Activated naive CD4-positive, alpha-beta T cell treated with anti-CD3 and anti-CD28 coated beads for 36 hours (primary cell): Measurements from ENCODE around the gene ARID1A. TPM values are rescaled to one million over a fixed set of nuclear protein-coding genes. Genes with fewer than 3 reads are reported as not detected.
A peak's percentile ranks its signal among the peaks of the same experiment; 100 is the strongest.

Experiments
- CTCF ChIA-PET: fragments of 350-600 bp; sonication (Branson Sonifier 250); formaldehyde crosslinking; loops from one replicate; lab custom pipeline; 2021; ENCODE audit warnings: antibody characterized with exemption; lab: Charles Lee
- DNase-seq: peaks from one replicate; pipeline ENCODE4 v3.0.0-alpha.2; 2020
- H3K27ac Mint-ChIP-seq: one replicate; pipeline ENCODE4 v1.8.0; 2021; ENCODE audit warnings: mild to moderate bottlenecking, mixed read lengths
- H3K27me3 Mint-ChIP-seq: one replicate; pipeline ENCODE4 v1.8.0; 2021; ENCODE audit warnings: low read depth, mixed read lengths
- H3K36me3 Mint-ChIP-seq: one replicate; pipeline ENCODE4 v1.8.0; 2021; ENCODE audit warnings: low read depth, mixed read lengths
- H3K4me1 Mint-ChIP-seq: one replicate; pipeline ENCODE4 v1.8.0; 2021; ENCODE audit warnings: low read depth, mixed read lengths
- H3K4me3 Mint-ChIP-seq: one replicate; pipeline ENCODE4 v1.8.0; 2021; ENCODE audit warnings: mild to moderate bottlenecking, moderate library complexity, mixed read lengths
- H3K9me3 Mint-ChIP-seq: one replicate; pipeline ENCODE4 v1.8.0; 2021; ENCODE audit warnings: mixed read lengths
- intact Hi-C: fragments of 100-400 bp; cut with micrococcal nuclease; formaldehyde crosslinking; loops from one replicate; pipeline ENCODE4 v1.15.1; 2023
- total RNA-seq, 2 experiments: library from RNA; stranded (reverse); gene quantifications; one replicate each; pipeline ENCODE4 v1.2.3, GENCODE V29; 2021

The ARID1A gene
- total RNA-seq, 2 experiments from 2014 or later: 65.0 to 65.9 TPM

DNA sequence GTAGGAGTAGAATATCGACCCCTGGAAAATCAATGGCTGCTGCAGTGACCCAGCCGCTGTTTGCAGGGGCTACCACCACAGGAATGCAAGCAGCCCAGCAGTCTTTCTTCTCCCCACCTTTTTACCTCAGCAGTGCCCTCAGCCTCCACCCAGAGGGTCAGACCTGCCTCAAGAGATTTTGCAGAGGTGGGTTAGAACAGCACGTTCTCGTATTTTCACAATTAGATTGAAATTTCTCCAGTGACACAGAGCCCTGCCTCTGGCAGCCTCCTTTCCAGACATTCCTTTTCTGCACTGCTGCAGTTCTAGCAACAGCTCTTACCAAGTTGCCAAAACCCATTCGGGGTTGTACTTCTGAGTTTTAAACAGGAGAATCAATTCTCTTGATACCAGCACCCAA, 53.6 kb downstream of the ARID1A start:
- peaks cover 62% of the 10 kb centered on the region for H3K36me3 Mint-ChIP-seq
- peaks cover 88% of the 10 kb centered on the region for H3K4me1 Mint-ChIP-seq
- CTCF ChIA-PET: no interaction called here
- no peak for DNase-seq
- H3K4me3 Mint-ChIP-seq: no peak overlapping the region
- no peaks in the 10 kb centered on the region for H3K27me3 Mint-ChIP-seq
- peak overlapping the region; percentile 26 for H3K27ac Mint-ChIP-seq
- intact Hi-C loops: no loop called here
- H3K9me3 Mint-ChIP-seq: no peaks in the 10 kb centered on the region

DNA sequence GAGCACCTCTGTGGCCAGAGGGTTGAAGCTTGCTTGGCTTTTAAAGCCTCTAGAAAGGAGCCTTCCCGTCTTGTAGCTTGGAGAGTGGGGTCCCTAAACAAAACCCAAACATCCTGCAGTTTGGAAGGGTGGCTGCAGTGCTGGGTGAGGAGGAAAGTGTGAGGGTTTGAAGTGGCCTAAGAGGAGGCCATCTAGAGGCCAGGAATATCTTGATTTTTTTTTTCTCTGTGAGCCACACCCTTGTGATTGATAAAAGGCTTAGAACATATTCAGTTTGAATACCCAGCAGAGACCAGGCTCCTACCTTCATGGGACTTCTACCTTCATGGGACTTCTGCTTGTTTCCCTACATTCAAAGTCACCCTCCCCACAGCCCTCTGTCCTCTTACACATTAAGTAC, 54.6 kb downstream of the ARID1A start:
- intact Hi-C loops: no loop called here
- Mint-ChIP-seq H3K27ac (peak overlapping the region; percentile 7), H3K36me3 (peaks cover 61% of the 10 kb centered on the region), H3K4me1 (peaks cover 81% of the 10 kb centered on the region), H3K4me3 (no peak overlapping the region), H3K9me3 (no peaks in the 10 kb centered on the region), H3K27me3 (no peaks in the 10 kb centered on the region)
- CTCF ChIA-PET: interaction anchor here (0.6 to 0.7 kb wide), 3 partner anchors 17 to 342 kb away, joined by 3 to 4 read pairs (median 4); no protein-coding TSS in a partner anchor
- DNase-seq: no peak

DNA sequence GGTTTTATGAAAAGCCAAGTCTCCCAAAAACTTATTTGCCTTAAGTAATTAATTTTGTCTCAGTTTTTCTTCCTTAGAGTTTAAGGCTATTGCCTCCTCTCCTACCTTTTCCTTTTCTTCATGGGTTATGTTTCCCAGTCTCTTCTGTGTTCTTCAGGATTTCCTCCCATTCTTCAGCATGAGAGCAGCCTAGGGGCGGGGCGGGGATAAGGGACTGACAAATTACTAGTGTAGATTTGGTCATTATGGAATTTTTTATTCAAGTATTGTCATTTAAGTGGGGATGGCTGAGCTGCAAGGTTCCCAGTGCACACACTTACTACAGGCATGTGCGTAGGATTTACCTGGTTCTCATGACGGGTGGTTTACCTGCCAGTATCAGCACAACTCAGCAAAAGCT, 56.7 kb downstream of the ARID1A start:
- DNase-seq: no peak
- peaks cover 64% of the 10 kb centered on the region for H3K4me1 Mint-ChIP-seq
- CTCF ChIA-PET: no interaction called here
- H3K27me3 Mint-ChIP-seq: no peaks in the 10 kb centered on the region
- peaks cover 47% of the 10 kb centered on the region for H3K36me3 Mint-ChIP-seq
- intact Hi-C loops: no loop called here
- no peaks in the 10 kb centered on the region for H3K9me3 Mint-ChIP-seq
- no peak overlapping the region for H3K4me3 Mint-ChIP-seq
- no peak overlapping the region for H3K27ac Mint-ChIP-seq

DNA sequence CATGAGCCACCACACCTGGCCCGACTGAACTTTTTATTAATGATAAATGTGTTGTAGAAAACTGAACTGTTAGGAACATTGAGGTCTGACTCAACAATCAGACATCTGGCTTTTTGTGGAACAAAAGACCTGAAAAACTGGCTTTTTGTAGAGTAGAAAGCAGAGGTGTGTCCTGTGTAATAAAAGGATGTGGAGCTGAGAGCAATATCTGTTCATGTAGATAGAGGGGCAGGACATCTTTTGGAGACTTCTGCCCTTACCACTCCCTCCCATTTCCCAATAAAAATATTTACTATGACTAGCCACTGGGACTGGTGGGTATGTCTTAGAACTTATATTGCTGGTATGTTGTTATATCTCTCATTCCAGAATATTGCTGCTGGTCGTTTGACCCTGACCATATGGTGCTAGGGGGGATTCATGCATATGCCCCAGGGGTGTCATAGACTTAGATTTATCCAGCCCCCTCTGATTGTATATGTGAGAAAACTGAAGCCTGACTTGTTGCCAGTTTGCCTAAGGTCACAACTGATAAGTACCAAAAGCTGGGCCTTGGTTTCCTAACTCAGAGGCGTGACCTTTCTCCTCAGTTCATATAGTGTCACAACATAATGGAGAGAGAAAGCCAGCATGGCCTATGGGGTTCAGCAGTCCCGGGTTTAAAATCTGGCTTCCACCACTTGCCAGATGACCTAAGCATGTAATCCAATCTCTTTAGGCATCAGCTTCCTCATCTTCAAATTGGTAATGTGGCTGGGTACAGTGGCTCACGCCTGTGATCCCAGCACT, 58.5 kb downstream of the ARID1A start:
- peaks cover 45% of the 10 kb centered on the region for H3K36me3 Mint-ChIP-seq
- H3K4me3 Mint-ChIP-seq: no peak overlapping the region
- peaks cover 53% of the 10 kb centered on the region for H3K4me1 Mint-ChIP-seq
- H3K27me3 Mint-ChIP-seq: no peaks in the 10 kb centered on the region
- CTCF ChIA-PET: interaction anchor here (0.6 kb wide), 1 partner anchor 169 kb away, joined by 3 read pairs; no protein-coding TSS in a partner anchor
- no peak for DNase-seq
- intact Hi-C loops: no loop called here
- no peaks in the 10 kb centered on the region for H3K9me3 Mint-ChIP-seq
- no peak overlapping the region for H3K27ac Mint-ChIP-seq

DNA sequence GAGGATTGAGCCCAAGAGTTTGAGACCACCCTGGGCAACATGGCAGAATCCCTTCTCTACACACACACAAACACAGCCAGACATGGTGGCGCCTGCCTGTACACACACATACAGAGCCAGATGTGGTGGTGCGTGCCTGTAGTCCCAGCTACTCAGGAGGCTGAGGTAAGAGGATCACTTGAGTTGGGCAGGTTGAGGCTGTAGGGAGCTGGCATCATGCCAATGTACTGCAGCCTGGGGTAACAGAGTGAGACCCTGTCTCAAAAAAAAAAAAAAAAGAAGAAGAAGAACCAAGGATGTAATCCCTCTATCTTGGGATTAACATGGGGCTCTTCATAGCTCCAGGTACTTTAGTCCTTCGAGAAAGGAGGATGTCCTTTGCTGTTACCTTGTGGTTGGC, 62.5 kb downstream of the ARID1A start:
- Mint-ChIP-seq H3K4me3 (no peak overlapping the region), H3K27ac (peak overlapping the region; percentile 30), H3K36me3 (peaks cover 50% of the 10 kb centered on the region), H3K27me3 (no peaks in the 10 kb centered on the region), H3K4me1 (peaks cover 16% of the 10 kb centered on the region), H3K9me3 (no peaks in the 10 kb centered on the region)
- intact Hi-C loops: no loop called here
- CTCF ChIA-PET: interaction anchor here (0.6 kb wide), 2 partner anchors 110 to 135 kb away, joined by 3 to 5 read pairs; no protein-coding TSS in a partner anchor
- no peak for DNase-seq

DNA sequence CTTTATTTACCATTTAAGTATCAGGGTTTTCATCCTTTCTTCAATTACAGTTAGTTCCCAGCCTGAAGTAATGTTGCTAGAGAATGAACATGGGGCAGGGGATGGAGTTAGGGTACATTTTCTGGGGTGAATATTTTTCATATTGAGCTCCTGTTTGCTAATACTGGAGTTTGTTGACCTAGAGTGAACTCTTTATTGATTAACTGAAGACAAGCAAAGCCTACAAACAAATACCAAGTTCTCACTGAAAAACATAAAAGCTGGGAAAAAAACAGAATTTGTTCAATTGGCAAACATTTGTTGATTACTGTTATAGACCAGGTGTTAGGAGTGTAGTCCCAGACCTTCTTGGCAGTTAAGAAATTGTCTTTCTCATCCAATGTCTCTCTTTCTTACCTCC, 63.7 kb downstream of the ARID1A start:
- H3K27me3 Mint-ChIP-seq: no peaks in the 10 kb centered on the region
- peaks cover 48% of the 10 kb centered on the region for H3K36me3 Mint-ChIP-seq
- DNase-seq: no peak
- CTCF ChIA-PET: no interaction called here
- H3K9me3 Mint-ChIP-seq: no peaks in the 10 kb centered on the region
- no peak overlapping the region for H3K27ac Mint-ChIP-seq
- H3K4me3 Mint-ChIP-seq: no peak overlapping the region
- intact Hi-C loops: no loop called here
- peaks cover 10% of the 10 kb centered on the region for H3K4me1 Mint-ChIP-seq

DNA sequence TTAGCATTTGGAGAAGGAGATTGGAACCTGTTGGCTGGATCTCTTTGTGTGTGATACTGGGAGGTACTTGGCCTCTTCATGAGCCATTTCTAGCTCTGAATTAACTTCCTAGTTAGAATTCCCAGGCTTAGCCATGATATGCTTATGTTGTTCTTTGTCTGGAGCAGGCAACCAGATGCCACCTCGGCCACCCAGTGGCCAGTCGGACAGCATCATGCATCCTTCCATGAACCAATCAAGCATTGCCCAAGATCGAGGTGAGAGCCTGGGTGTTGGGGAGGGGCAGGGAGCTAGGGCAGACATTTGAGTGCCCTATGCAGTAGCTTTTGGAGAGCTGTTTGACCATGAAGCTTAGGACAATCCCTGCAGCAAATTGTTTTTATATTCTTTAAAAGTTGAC, 65.4 kb downstream of the ARID1A start:
- no peaks in the 10 kb centered on the region for H3K9me3 Mint-ChIP-seq
- intact Hi-C loops: no loop called here
- H3K36me3 Mint-ChIP-seq: peaks cover 52% of the 10 kb centered on the region

DNA sequence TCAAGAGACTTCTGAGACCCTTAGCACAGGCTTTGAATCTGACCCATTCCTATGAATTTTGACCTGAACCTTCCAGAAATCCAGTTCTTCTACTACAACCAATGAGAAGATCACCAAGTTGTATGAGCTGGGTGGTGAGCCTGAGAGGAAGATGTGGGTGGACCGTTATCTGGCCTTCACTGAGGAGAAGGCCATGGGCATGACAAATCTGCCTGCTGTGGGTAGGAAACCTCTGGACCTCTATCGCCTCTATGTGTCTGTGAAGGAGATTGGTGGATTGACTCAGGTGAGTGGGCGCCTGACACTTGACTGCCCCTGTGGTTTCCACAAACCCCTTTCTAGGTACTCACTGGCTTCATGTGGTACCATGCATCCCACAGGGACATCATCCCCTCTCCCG, 71.9 kb downstream of the ARID1A start:
- Mint-ChIP-seq H3K4me3 (no peak overlapping the region), H3K4me1 (peaks cover 28% of the 10 kb centered on the region), H3K27ac (peak overlapping the region; percentile 65), H3K36me3 (peaks cover 66% of the 10 kb centered on the region), H3K27me3 (no peaks in the 10 kb centered on the region), H3K9me3 (no peaks in the 10 kb centered on the region)
- DNase-seq: no peak
- CTCF ChIA-PET: interaction anchor here (0.6 kb wide), 1 partner anchor 18 kb away, joined by 4 read pairs; no protein-coding TSS in a partner anchor
- intact Hi-C loops: no loop called here

More for the DNA sequence above, 65.4 kb downstream of the ARID1A start:
- no peak overlapping the region for H3K4me3 Mint-ChIP-seq
- CTCF ChIA-PET: interaction anchor here (1.0 to 1.2 kb wide), 3 partner anchors 17 to 62 kb away, joined by 3 to 4 read pairs (median 3); no protein-coding TSS in a partner anchor
- peaks cover 7% of the 10 kb centered on the region for H3K4me1 Mint-ChIP-seq
- H3K27me3 Mint-ChIP-seq: no peaks in the 10 kb centered on the region
- no peak for DNase-seq
- no peak overlapping the region for H3K27ac Mint-ChIP-seq

DNA sequence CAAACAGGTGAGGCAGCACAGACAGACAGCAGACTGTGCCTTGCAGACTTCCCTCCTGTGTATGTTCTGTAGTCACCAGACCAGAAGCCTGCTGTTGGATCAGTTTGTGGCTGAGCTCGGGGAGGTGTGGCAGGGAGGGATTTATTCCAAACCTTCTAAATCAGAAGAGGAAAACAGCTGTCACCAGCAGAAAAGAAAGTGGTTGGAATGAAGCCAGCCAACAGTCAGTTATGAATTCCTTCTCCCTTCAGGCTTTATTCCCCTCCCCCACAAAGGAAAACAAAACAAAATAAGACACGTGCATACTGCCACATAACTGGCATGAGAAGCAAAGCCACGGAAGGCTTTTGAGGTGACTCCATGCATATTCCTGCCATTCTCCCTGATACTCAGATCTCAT, 72.9 kb downstream of the ARID1A start:
- intact Hi-C loops: no loop called here
- Mint-ChIP-seq H3K27me3 (no peaks in the 10 kb centered on the region), H3K4me3 (no peak overlapping the region), H3K4me1 (peaks cover 26% of the 10 kb centered on the region), H3K9me3 (no peaks in the 10 kb centered on the region), H3K27ac (peak overlapping the region; percentile 65), H3K36me3 (peaks cover 64% of the 10 kb centered on the region)
- CTCF ChIA-PET: no interaction called here
- DNase-seq: no peak

DNA sequence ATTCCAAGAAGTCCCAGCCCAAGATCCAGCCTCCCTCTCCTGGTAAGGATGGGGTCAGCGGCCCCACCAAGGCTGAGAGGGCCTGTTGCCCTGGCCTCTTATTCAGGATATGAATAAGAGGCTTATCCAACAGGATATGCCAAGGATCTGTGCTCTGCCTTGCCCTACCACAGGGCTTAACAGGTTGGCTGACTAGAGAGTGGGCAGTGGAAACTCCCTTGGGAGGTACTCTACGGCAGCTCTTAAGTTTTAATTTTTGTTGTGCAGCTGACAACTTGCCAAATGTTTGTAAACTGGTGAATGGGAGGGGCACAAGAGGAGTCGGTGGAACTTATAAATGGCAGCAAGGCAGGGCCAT, 75.4 kb downstream of the ARID1A start:
- peak overlapping the region; percentile 90 for H3K27ac Mint-ChIP-seq
- H3K27me3 Mint-ChIP-seq: no peaks in the 10 kb centered on the region
- no peaks in the 10 kb centered on the region for H3K9me3 Mint-ChIP-seq
- CTCF ChIA-PET: interaction anchor here (0.5 kb wide), 1 partner anchor 162 kb away, joined by 3 read pairs; no protein-coding TSS in a partner anchor
- peaks cover 24% of the 10 kb centered on the region for H3K4me1 Mint-ChIP-seq
- H3K36me3 Mint-ChIP-seq: peaks cover 70% of the 10 kb centered on the region
- H3K4me3 Mint-ChIP-seq: no peak overlapping the region
- intact Hi-C loops: loop anchor here (2.0 kb wide), 1 partner anchor 16 kb away; the partner anchor contains the start of gene PIGV
- DNase-seq: no peak

DNA sequence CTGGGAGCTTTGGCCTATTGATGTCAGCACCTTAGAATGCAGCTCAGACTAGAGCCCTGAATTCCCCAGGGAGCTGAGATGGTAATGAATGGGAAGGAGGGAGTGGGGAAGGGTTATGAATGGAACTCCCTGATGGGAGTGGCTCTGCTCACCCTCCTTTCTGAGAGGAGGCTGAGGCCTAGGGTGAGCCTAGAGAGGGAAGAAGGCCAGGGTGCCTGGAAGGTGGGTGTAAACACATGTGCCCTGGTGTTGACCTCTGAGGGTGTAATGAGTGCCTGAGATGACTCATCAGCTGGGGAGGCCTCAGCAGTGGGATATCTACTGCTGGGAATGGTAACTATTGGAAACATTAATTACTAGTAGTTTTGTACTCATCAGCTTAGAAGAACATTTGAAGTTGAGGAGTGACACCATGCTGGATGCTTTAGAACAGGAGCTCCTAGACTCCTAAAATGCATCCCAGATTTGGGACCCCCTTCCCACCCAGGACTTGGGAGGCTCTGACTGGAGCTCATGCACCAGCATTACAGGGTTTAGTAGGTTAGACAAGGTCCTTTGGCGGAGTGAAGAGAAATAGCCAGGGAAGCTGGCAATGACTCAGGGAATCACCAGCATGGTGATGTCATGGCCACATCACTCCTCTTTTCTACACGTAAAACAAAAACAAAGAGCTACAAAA, 76.0 kb downstream of the ARID1A start:
- CTCF ChIA-PET: interaction anchor here (0.5 to 1.0 kb wide), 2 partner anchors 16 to 163 kb away, joined by 3 to 6 read pairs; partner anchors contain the start of gene PIGV
- peaks cover 70% of the 10 kb centered on the region for H3K36me3 Mint-ChIP-seq
- no peaks in the 10 kb centered on the region for H3K27me3 Mint-ChIP-seq
- intact Hi-C loops: loop anchor here (2.0 kb wide), 1 partner anchor 15 kb away; the partner anchor contains the start of gene PIGV
- H3K27ac Mint-ChIP-seq: peak overlapping the region; percentile 90
- H3K4me1 Mint-ChIP-seq: peaks cover 22% of the 10 kb centered on the region
- H3K4me3 Mint-ChIP-seq: no peak overlapping the region
- peak; percentile 58 for DNase-seq
- no peaks in the 10 kb centered on the region for H3K9me3 Mint-ChIP-seq

DNA sequence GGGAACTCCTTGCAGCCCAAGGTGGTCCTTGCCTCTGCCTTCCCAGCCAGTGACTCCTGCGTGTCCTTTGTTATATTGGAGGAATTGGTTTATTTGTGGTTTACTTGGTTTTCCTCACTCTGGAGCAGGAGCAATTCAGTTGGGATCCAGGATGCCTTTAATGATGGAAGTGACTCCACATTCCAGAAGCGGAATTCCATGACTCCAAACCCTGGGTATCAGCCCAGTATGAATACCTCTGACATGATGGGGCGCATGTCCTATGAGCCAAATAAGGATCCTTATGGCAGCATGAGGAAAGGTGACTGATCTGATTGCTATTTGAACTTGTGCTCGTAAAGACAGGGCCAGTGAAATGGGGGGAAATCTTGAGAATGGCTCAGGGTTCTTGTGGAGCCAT, 76.9 kb downstream of the ARID1A start:
- H3K4me3 Mint-ChIP-seq: no peak overlapping the region
- peaks cover 19% of the 10 kb centered on the region for H3K4me1 Mint-ChIP-seq
- intact Hi-C loops: no loop called here
- no peak for DNase-seq
- CTCF ChIA-PET: interaction anchor here (1.0 kb wide), 1 partner anchor 16 kb away, joined by 6 read pairs; the partner anchor contains the start of gene PIGV
- H3K27ac Mint-ChIP-seq: peak overlapping the region; percentile 90
- peaks cover 63% of the 10 kb centered on the region for H3K36me3 Mint-ChIP-seq
- no peaks in the 10 kb centered on the region for H3K9me3 Mint-ChIP-seq
- H3K27me3 Mint-ChIP-seq: no peaks in the 10 kb centered on the region
